GM23338 (cell line): ENCODE measurements around the gene SSH2.

Source experiments
- CREB1 ChIP-seq: fragments of 250-450 bp; sonication (Bioruptor Pico); IDR thresholded peaks from 2 replicates; pipeline ENCODE4 v1.5.0; 2020; ENCODE audit warnings: low read depth, mild to moderate bottlenecking, moderate library complexity
- EZH2 ChIP-seq: fragments of 200-600 bp; sonication (generic); IDR thresholded peaks from one replicate; pipeline ENCODE4 v1.8.0; 2017; ENCODE audit warnings: antibody characterized with exemption, mild to moderate bottlenecking, low read depth; ENCODE audit not compliant: unreplicated experiment
- EZH2phosphoT487 ChIP-seq: fragments of 200-600 bp; sonication (generic); IDR thresholded peaks from one replicate; pipeline ENCODE4 v1.8.1; 2018; ENCODE audit warnings: antibody characterized with exemption; ENCODE audit not compliant: unreplicated experiment
- JUNB ChIP-seq: IDR thresholded peaks from one replicate; pipeline ENCODE4 v1.6.1; 2016; ENCODE audit warnings: antibody characterized with exemption; ENCODE audit not compliant: unreplicated experiment
- NANOG ChIP-seq: IDR thresholded peaks from 2 replicates; pipeline ENCODE4 v1.6.1; 2016; ENCODE audit warnings: antibody characterized with exemption, borderline replicate concordance
- POLR2AphosphoS5 ChIP-seq: IDR thresholded peaks from 2 replicates; pipeline ENCODE4 v1.6.1; 2016; ENCODE audit warnings: antibody characterized with exemption, low read depth
- STAT1 ChIP-seq: IDR thresholded peaks from one replicate; pipeline ENCODE4 v1.6.1; 2016; ENCODE audit warnings: antibody characterized with exemption; ENCODE audit not compliant: unreplicated experiment
- ZNF114 ChIP-seq: fragments of 250-450 bp; sonication (Bioruptor Pico); IDR thresholded peaks from 2 replicates; pipeline ENCODE4 v1.5.0; 2020; ENCODE audit warnings: mild to moderate bottlenecking, moderate library complexity
- ZNF331 ChIP-seq: fragments of 250-450 bp; sonication (Bioruptor Pico); IDR thresholded peaks from 2 replicates; pipeline ENCODE4 v1.5.0; 2020; ENCODE audit warnings: low read depth, mild to moderate bottlenecking, moderate library complexity
- ZNF462 ChIP-seq: fragments of 250-450 bp; sonication (Bioruptor Pico); IDR thresholded peaks from 2 replicates; pipeline ENCODE4 v1.5.0; 2020; ENCODE audit warnings: mild to moderate bottlenecking, moderate library complexity
- TF ChIP-seq, protein P1 (sequence below), 2 experiments: fragments of 200-600 bp in 1 of 2; sonication (generic) in 1 of 2; conservative IDR thresholded peaks; 2 replicates each; pipeline versions ENCODE4 v1.5.1 to v1.6.1; 2016 to 2017; ENCODE audit warnings: antibody characterized with exemption in 2 of 2, low read depth in 2 of 2, mild to moderate bottlenecking in 2 of 2, moderate library complexity in 1 of 2
- TF ChIP-seq, protein P2 (sequence below): IDR thresholded peaks from one replicate; pipeline ENCODE4 v1.6.1; 2018; ENCODE audit warnings: antibody characterized with exemption; ENCODE audit not compliant: unreplicated experiment
- TF ChIP-seq, protein P3 (sequence below): IDR thresholded peaks from 2 replicates; pipeline ENCODE4 v1.6.1; 2016; ENCODE audit warnings: antibody characterized with exemption

DNA sequence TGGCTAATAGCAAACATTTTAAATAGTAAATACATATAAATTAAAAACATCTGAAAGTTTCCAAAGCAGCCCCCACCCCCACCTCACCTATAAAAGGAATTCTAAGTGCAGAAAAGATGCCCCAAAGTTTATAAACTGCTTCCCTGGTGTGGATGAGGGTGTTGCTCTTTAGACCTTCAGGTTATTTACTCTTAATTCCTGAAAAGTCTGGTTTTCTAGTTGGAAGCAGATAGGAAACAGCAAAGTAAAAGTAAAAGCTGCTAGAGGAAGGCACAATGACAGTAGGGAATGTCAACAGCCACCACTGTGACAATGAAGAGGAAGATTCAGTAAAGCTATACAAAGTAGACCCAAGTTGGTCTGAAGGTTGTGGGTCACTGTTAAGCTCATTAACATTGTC lies 37.8 kb downstream of the SSH2 start:
- TF ChIP-seq CREB1 (CRISPR knock-in tag) (no peak), POLR2AphosphoS5 (no peak), EZH2 (no peak), STAT1 (no peak), NANOG (no peak), EZH2phosphoT487 (no peak), JUNB (no peak), ZNF114 (no peak), ZNF462 (no peak), ZNF331 (no peak)
- TF ChIP-seq, protein P1, sequence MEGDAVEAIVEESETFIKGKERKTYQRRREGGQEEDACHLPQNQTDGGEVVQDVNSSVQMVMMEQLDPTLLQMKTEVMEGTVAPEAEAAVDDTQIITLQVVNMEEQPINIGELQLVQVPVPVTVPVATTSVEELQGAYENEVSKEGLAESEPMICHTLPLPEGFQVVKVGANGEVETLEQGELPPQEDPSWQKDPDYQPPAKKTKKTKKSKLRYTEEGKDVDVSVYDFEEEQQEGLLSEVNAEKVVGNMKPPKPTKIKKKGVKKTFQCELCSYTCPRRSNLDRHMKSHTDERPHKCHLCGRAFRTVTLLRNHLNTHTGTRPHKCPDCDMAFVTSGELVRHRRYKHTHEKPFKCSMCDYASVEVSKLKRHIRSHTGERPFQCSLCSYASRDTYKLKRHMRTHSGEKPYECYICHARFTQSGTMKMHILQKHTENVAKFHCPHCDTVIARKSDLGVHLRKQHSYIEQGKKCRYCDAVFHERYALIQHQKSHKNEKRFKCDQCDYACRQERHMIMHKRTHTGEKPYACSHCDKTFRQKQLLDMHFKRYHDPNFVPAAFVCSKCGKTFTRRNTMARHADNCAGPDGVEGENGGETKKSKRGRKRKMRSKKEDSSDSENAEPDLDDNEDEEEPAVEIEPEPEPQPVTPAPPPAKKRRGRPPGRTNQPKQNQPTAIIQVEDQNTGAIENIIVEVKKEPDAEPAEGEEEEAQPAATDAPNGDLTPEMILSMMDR (conservative IDR thresholded peaks at IDR 0.05; ENCODE audit: low read depth in 2 of 2), result no peak
- TF ChIP-seq, protein P2, sequence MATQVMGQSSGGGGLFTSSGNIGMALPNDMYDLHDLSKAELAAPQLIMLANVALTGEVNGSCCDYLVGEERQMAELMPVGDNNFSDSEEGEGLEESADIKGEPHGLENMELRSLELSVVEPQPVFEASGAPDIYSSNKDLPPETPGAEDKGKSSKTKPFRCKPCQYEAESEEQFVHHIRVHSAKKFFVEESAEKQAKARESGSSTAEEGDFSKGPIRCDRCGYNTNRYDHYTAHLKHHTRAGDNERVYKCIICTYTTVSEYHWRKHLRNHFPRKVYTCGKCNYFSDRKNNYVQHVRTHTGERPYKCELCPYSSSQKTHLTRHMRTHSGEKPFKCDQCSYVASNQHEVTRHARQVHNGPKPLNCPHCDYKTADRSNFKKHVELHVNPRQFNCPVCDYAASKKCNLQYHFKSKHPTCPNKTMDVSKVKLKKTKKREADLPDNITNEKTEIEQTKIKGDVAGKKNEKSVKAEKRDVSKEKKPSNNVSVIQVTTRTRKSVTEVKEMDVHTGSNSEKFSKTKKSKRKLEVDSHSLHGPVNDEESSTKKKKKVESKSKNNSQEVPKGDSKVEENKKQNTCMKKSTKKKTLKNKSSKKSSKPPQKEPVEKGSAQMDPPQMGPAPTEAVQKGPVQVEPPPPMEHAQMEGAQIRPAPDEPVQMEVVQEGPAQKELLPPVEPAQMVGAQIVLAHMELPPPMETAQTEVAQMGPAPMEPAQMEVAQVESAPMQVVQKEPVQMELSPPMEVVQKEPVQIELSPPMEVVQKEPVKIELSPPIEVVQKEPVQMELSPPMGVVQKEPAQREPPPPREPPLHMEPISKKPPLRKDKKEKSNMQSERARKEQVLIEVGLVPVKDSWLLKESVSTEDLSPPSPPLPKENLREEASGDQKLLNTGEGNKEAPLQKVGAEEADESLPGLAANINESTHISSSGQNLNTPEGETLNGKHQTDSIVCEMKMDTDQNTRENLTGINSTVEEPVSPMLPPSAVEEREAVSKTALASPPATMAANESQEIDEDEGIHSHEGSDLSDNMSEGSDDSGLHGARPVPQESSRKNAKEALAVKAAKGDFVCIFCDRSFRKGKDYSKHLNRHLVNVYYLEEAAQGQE, result no peak
- TF ChIP-seq, protein P3, sequence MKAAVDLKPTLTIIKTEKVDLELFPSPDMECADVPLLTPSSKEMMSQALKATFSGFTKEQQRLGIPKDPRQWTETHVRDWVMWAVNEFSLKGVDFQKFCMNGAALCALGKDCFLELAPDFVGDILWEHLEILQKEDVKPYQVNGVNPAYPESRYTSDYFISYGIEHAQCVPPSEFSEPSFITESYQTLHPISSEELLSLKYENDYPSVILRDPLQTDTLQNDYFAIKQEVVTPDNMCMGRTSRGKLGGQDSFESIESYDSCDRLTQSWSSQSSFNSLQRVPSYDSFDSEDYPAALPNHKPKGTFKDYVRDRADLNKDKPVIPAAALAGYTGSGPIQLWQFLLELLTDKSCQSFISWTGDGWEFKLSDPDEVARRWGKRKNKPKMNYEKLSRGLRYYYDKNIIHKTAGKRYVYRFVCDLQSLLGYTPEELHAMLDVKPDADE, result no peak
